HL-60/S4 treated with retinoic acid at 250 ng/mL for 4 days and 3 days (cell line): ENCODE data around the gene CABP1.
"Not testable (repeated sequence)": the region's sequence is repeated elsewhere in the genome, so short reads cannot be mapped to it uniquely, and the experiment has no call there.

Source experiments
- in situ Hi-C: fragments of 300-500 bp; cut with MboI; formaldehyde crosslinking; loops from 2 replicates; pipeline ENCODE4 v1.7.0; 2022; ENCODE audit warnings: low sequenced_read_pairs

The CABP1 gene

GRCh38 chr12:120639771-120640721, at the start of gene CABP1:
CABP1 (plus strand) TSS chr12:120640626; CDS start chr12:120640686, 60 bp downstream.
- in situ Hi-C loops: no loop called here

- in situ Hi-C loops: loop anchor here (25.0 kb wide), 1 partner anchor 371 kb away; no protein-coding TSS in a partner anchor
Measured at GRCh38 chr12:120590741-120591407, 49.6 kb upstream of the CABP1 start.

- in situ Hi-C loops: loop anchor here (25.0 kb wide), 1 partner anchor 370 kb away; no protein-coding TSS in a partner anchor
Measured at GRCh38 chr12:120592121-120593049, 48.0 kb upstream of the CABP1 start.

GRCh38 chr12:120596901-120597300, 43.5 kb upstream of the CABP1 start:
- in situ Hi-C loops: loop anchor here (25.0 kb wide), 1 partner anchor 365 kb away; no protein-coding TSS in a partner anchor

GRCh38 chr12:120597861-120598260, 42.6 kb upstream of the CABP1 start:
- in situ Hi-C loops: loop anchor here (25.0 kb wide), 1 partner anchor 364 kb away; no protein-coding TSS in a partner anchor

- in situ Hi-C loops: loop anchor here (25.0 kb wide), 1 partner anchor 363 kb away; no protein-coding TSS in a partner anchor
Measured at GRCh38 chr12:120598674-120599463, 41.6 kb upstream of the CABP1 start.

- in situ Hi-C loops: loop anchor here (25.0 kb wide), 1 partner anchor 362 kb away; no protein-coding TSS in a partner anchor
Measured at GRCh38 chr12:120599672-120600552, 40.5 kb upstream of the CABP1 start.

GRCh38 chr12:120602416-120602815, 38.0 kb upstream of the CABP1 start:
- in situ Hi-C loops: not testable (repeated sequence)

GRCh38 chr12:120610560-120610959, 29.9 kb upstream of the CABP1 start:
- in situ Hi-C loops: no loop called here

- in situ Hi-C loops: not testable (repeated sequence)
Measured at GRCh38 chr12:120611534-120611933, 28.9 kb upstream of the CABP1 start.

- in situ Hi-C loops: no loop called here
Measured at GRCh38 chr12:120614848-120615247, 25.6 kb upstream of the CABP1 start.

GRCh38 chr12:120617193-120617592, 23.2 kb upstream of the CABP1 start:
- in situ Hi-C loops: not testable (repeated sequence)

- in situ Hi-C loops: not testable (repeated sequence)
Measured at GRCh38 chr12:120617767-120618166, 22.7 kb upstream of the CABP1 start.

- in situ Hi-C loops: no loop called here
Measured at GRCh38 chr12:120618954-120619615, 21.3 kb upstream of the CABP1 start.

- in situ Hi-C loops: no loop called here
Measured at GRCh38 chr12:120620624-120621023, 19.8 kb upstream of the CABP1 start.

- in situ Hi-C loops: no loop called here
Measured at GRCh38 chr12:120625557-120626419, 14.6 kb upstream of the CABP1 start.

GRCh38 chr12:120628919-120629318, 11.5 kb upstream of the CABP1 start:
- in situ Hi-C loops: no loop called here
